SJSA1 (cell line): Measurements from ENCODE around the gene LGMN. TPM values are rescaled to one million over a fixed set of nuclear protein-coding genes. Genes with fewer than 3 reads are reported as not detected.

Source experiments
- DNase-seq, 2 experiments: peaks; one replicate each; pipeline ENCODE4 v3.0.0-alpha.2; 2015 to 2020; ENCODE audit warnings: low spot score in 2 of 2, low read depth in 1 of 2
- H3K27ac ChIP-seq: fragments of 250-450 bp; sonication (Bioruptor Pico); 2 replicates; pipeline ENCODE4 v1.5.1; 2020; ENCODE audit warnings: mild to moderate bottlenecking, moderate library complexity
- H3K27me3 ChIP-seq: fragments of 250-450 bp; sonication (Bioruptor Pico); replicated peaks from 2 replicates; pipeline ENCODE4 v1.5.1; 2020; ENCODE audit warnings: mild to moderate bottlenecking, moderate library complexity
- H3K36me3 ChIP-seq: fragments of 250-450 bp; sonication (Bioruptor Pico); 2 replicates; pipeline ENCODE4 v1.5.1; 2020; ENCODE audit warnings: mild to moderate bottlenecking
- H3K4me1 ChIP-seq: fragments of 250-450 bp; sonication (Bioruptor Pico); replicated peaks from 2 replicates; pipeline ENCODE4 v1.6.1; 2021; ENCODE audit warnings: mild to moderate bottlenecking
- H3K4me3 ChIP-seq: fragments of 250-450 bp; sonication (Bioruptor Pico); 2 replicates; pipeline ENCODE4 v1.5.1; 2020; ENCODE audit warnings: mild to moderate bottlenecking
- H3K9me3 ChIP-seq: fragments of 250-450 bp; sonication (Bioruptor Pico); replicated peaks from 2 replicates; pipeline ENCODE4 v1.5.1; 2020; ENCODE audit warnings: mild to moderate bottlenecking
- total RNA-seq: library from RNA; depleted of rRNA; stranded (reverse); fragments of >200 nt; shearing (Covaris generic); gene quantifications from 2 replicates; pipeline ENCODE4 v1.2.3, GENCODE V29; 2014

LGMN gene
- total RNA-seq, 1 experiment from 2014 or later = 156 TPM

DNA sequence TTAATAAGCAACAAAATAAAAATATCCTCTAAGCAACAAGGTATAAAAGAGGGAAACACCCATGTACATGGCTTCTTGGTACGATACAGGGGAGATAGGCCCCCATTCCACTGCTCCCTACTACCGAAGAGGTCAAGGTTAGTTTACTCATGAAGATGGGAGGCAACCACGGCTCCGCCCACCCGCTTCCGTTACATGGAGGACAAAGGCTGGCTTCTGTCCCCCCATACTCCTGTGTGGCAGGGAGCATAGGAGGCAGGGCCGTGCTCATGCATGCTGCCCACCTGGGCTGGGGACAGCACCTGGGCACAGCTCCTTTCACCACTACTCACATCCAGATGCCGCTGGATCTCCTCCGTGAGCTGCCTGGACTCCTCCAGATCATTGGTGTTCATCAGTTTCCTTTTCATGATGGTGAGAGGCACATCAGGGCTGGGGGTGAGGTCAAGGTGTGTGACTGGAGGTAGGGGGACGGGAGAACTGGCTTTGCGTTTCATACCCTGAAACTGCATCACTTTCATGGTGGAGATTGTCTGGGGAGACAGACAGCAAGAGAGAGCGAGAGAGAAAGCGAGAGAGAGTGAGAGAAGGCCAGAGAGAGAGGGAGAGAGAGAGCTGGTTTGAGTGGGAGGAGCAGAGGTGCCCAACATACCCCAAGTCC, 39.0 kb downstream of the LGMN start:
- Histone ChIP-seq H3K36me3 (peaks cover 37% of the 10 kb centered on the region), H3K9me3 (no peaks in the 10 kb centered on the region), H3K27ac (no peak overlapping the region), H3K27me3 (no peaks in the 10 kb centered on the region), H3K4me3 (no peak overlapping the region), H3K4me1 (0 out of 2 replicates have a peak, but pooled peaks cover 4% of the 10 kb centered on the region)
- DNase-seq = no peak

DNA sequence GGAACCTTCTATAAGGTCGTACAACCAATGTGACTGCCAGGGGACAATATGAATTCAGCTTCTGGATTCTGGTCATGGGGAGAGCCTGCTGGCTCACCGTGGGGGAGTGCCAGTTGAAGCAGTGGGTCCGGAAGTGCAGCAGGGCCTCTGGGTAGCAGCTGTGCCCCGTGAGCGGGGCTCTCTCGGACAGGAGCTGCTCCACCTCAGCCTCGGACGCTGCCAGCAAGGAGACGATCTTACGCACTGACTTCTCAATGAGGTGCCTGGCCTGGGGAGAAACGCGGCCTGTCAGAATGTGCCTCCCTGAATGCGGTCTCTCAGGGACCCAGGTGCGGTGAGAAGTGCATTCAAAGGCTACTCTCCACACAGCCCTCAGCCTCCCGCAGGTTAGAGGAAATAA, 42.0 kb downstream of the LGMN start:
- H3K36me3 ChIP-seq = peaks cover 22% of the 10 kb centered on the region

GRCh38 chr14:92704821-92705220, 43.6 kb downstream of the LGMN start:
- no peak for DNase-seq
- no peaks in the 10 kb centered on the region for H3K9me3 ChIP-seq
- peaks cover 18% of the 10 kb centered on the region for H3K36me3 ChIP-seq
- H3K4me3 ChIP-seq = no peak overlapping the region
- no peak overlapping the region for H3K27ac ChIP-seq
- no peaks in the 10 kb centered on the region for H3K27me3 ChIP-seq
- 0 out of 2 replicates have a peak, but pooled peaks cover 4% of the 10 kb centered on the region for H3K4me1 ChIP-seq

More for the DNA sequence above, 42.0 kb downstream of the LGMN start:
- Histone ChIP-seq H3K9me3 (no peaks in the 10 kb centered on the region), H3K27me3 (no peaks in the 10 kb centered on the region), H3K4me1 (0 out of 2 replicates have a peak, but pooled peaks cover 4% of the 10 kb centered on the region), H3K4me3 (no peak overlapping the region), H3K27ac (no peak overlapping the region)
- DNase-seq = no peak

DNA sequence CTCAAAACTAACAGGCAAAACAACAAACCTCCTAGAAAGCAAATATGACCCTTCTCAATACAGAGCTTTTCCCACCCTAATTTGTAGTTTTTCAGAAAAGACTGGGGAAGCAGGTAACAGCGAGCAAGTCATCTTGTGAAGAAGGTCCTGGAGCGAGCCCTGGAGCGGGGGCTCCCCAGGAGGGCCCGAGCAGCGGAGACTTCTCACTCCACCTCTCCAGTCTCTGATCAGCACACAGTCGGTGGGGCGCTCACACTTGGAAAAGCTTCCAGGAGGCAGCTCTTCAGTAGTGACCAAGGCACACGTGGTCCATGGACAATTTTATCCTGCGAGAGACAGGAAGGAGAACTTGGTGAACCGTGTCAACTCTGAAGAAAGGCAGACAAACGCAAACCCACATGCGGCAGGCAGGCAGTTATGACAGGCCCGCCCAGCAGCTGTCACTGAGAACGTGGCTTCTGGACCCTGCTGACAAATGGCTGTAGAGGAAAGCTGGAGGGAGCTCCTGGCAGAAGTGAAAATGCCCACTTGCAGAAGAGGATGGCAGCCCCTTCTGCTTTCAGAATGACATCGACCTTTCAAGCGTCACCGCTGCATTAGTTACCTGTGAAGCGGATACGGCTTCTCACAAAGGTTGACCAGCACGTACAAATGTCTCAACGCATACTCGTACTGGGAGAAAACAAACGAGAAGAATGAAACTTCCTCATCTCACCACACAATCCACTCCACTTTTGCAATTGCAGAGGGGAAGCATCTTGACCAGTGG, 44.2 kb downstream of the LGMN start:
- Histone ChIP-seq H3K4me1 (0 out of 2 replicates have a peak, but pooled peaks cover under 1% of the 10 kb centered on the region), H3K27ac (no peak overlapping the region), H3K36me3 (peaks cover 14% of the 10 kb centered on the region), H3K27me3 (no peaks in the 10 kb centered on the region), H3K9me3 (no peaks in the 10 kb centered on the region), H3K4me3 (no peak overlapping the region)
- DNase-seq = no peak

GRCh38 chr14:92703516-92703915, 44.9 kb downstream of the LGMN start:
- no peak for DNase-seq
- H3K4me1 ChIP-seq = no peaks in the 10 kb centered on the region

GRCh38 chr14:92702441-92702918, 45.9 kb downstream of the LGMN start:
- Histone ChIP-seq H3K27ac (no peak overlapping the region), H3K36me3 (peaks cover 14% of the 10 kb centered on the region), H3K4me1 (no peaks in the 10 kb centered on the region), H3K27me3 (no peaks in the 10 kb centered on the region), H3K4me3 (no peak overlapping the region), H3K9me3 (no peaks in the 10 kb centered on the region)
- no peak for DNase-seq

More at GRCh38 chr14:92703516-92703915, 44.9 kb downstream of the LGMN start:
- no peak overlapping the region for H3K27ac ChIP-seq
- peaks cover 14% of the 10 kb centered on the region for H3K36me3 ChIP-seq
- no peak overlapping the region for H3K4me3 ChIP-seq
- H3K27me3 ChIP-seq = no peaks in the 10 kb centered on the region
- no peaks in the 10 kb centered on the region for H3K9me3 ChIP-seq

GRCh38 chr14:92701826-92702225, 46.6 kb downstream of the LGMN start:
- Histone ChIP-seq H3K27me3 (0 out of 2 replicates have a peak, but pooled peaks cover 2% of the 10 kb centered on the region), H3K36me3 (peaks cover 14% of the 10 kb centered on the region), H3K4me1 (no peaks in the 10 kb centered on the region), H3K4me3 (no peak overlapping the region), H3K9me3 (no peaks in the 10 kb centered on the region), H3K27ac (no peak overlapping the region)
- no peak for DNase-seq

GRCh38 chr14:92698393-92698792, 50.0 kb downstream of the LGMN start:
- Histone ChIP-seq H3K9me3 (no peaks in the 10 kb centered on the region), H3K36me3 (no peaks in the 10 kb centered on the region; the same call in 1 of the 2 replicates), H3K4me1 (no peaks in the 10 kb centered on the region), H3K4me3 (no peak overlapping the region), H3K27ac (no peak overlapping the region), H3K27me3 (0 out of 2 replicates have a peak, but pooled peaks cover 2% of the 10 kb centered on the region)
- no peak for DNase-seq

GRCh38 chr14:92696366-92696765, 52.1 kb downstream of the LGMN start:
- no peaks in the 10 kb centered on the region for H3K4me1 ChIP-seq
- no peak for DNase-seq
- H3K36me3 ChIP-seq = no peaks in the 10 kb centered on the region
- H3K27ac ChIP-seq = no peak overlapping the region
- H3K9me3 ChIP-seq = no peaks in the 10 kb centered on the region
- 0 out of 2 replicates have a peak, but pooled peaks cover 2% of the 10 kb centered on the region for H3K27me3 ChIP-seq
- no peak overlapping the region for H3K4me3 ChIP-seq

GRCh38 chr14:92695562-92695961, 52.9 kb downstream of the LGMN start:
- Histone ChIP-seq H3K4me3 (no peak overlapping the region), H3K27ac (no peak overlapping the region), H3K4me1 (no peaks in the 10 kb centered on the region), H3K9me3 (no peaks in the 10 kb centered on the region), H3K36me3 (no peaks in the 10 kb centered on the region), H3K27me3 (0 out of 2 replicates have a peak, but pooled peaks cover 2% of the 10 kb centered on the region)
- DNase-seq = no peak

DNA sequence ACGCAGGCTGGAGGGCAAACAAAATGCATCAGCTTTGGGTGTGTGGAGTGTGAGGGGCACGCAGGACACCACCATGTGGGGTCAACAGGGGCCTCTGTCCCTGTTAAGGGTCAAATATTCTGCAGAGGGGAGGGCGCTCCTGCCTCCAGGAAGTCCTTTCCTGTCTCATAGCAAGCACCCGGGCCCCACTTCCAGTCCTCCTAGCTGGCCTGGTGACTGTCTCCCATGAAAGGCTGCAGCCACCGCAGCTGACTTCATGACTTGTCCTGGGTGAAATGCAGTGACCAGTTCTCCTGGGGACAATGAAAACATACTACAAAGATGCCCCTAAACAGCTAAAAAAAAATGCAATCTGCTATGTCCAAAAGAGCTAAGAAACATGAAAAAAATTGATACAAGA, 53.6 kb downstream of the LGMN start:
- Histone ChIP-seq H3K9me3 (no peaks in the 10 kb centered on the region), H3K4me1 (no peaks in the 10 kb centered on the region), H3K36me3 (no peaks in the 10 kb centered on the region), H3K27me3 (0 out of 2 replicates have a peak, but pooled peaks cover 2% of the 10 kb centered on the region), H3K27ac (no peak overlapping the region), H3K4me3 (no peak overlapping the region)
- DNase-seq = no peak

DNA sequence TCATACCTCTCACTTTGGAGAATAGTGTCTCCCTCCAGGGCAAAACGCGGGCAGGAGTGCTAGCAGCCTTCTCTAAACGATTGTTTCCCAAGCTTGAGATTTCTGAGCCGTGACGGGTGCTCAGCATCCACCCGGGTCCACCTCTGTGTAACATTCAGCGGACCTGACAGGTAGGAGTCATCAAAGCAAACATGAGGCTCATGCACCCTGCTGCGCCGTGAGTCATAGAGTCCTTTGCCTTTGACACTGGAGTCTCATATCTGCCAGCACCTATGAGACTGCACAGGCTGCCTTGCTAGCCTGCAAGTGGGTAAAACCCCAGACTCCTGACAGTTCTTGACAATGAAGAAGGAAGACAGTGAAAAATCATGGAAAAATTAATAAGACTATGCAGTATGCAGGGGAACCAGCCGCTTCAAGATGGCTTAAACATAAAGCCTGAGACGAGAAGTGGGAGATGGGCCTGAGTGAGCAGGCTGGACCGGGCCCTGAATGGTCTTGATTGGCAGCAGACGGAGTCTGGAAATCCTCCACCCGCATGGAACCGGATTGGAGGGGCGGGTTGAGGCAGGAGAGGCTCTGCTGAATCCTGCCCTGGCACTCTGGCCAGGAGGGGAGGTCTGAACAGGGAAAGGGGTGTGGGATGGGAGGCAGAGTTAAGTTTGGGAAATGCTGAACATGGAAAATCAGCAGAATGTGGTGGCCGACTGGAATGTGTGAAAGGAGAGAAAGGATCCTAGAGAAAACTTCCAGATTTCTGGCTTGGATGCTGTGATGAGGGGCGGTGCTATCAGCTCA, 54.2 kb downstream of the LGMN start:
- Histone ChIP-seq H3K4me3 (no peak overlapping the region), H3K27me3 (0 out of 2 replicates have a peak, but pooled peaks cover 2% of the 10 kb centered on the region), H3K9me3 (no peaks in the 10 kb centered on the region), H3K27ac (no peak overlapping the region), H3K36me3 (no peaks in the 10 kb centered on the region), H3K4me1 (no peaks in the 10 kb centered on the region)
- no peak for DNase-seq

GRCh38 chr14:92692822-92693226, 55.6 kb downstream of the LGMN start:
- H3K27me3 ChIP-seq = 0 out of 2 replicates have a peak, but pooled peaks cover 2% of the 10 kb centered on the region
- no peaks in the 10 kb centered on the region for H3K36me3 ChIP-seq
- H3K4me1 ChIP-seq = no peaks in the 10 kb centered on the region
- no peak overlapping the region for H3K27ac ChIP-seq
- H3K4me3 ChIP-seq = no peak overlapping the region
- no peaks in the 10 kb centered on the region for H3K9me3 ChIP-seq
- DNase-seq = no peak
